ENCODE data around the gene ENO2.

ENO2 gene

DNA sequence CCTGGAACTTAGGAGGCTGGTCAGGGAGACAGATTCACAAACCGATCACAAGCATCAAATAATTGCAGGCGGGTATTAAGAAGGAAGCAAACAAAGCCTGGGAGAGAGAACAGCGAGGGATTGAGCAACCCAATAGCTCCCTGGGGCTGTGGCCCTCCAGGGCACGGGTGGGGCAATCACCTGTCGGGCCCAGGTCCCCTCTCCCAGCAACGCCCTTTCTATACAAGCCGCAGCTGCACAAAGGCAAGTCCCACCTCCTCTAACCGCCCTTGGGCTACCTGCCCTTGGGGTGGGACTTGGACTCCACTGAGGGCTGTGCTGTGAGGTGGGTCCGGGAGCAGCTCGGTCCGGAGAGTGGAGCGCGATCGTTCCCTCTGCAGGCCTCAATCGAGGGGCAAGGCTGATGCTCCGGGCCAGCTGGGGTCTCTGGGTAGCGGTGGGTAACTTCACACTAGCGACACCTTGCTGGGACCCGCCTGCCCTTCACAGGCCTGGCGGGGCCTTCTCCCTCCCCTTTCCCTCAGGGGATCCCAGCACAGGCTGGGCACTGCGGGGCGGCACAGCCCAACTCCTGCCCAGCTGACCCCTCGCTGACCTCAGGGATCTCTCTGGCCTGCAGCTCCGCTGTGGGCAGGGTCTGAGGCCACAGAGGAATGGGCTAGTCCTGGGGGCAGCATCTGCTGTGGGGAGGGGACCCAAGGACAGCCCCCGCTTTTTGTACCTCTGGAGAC is 48.1 kb downstream of the ENO2 start:
- DNase-seq: peak; percentile 64

DNA sequence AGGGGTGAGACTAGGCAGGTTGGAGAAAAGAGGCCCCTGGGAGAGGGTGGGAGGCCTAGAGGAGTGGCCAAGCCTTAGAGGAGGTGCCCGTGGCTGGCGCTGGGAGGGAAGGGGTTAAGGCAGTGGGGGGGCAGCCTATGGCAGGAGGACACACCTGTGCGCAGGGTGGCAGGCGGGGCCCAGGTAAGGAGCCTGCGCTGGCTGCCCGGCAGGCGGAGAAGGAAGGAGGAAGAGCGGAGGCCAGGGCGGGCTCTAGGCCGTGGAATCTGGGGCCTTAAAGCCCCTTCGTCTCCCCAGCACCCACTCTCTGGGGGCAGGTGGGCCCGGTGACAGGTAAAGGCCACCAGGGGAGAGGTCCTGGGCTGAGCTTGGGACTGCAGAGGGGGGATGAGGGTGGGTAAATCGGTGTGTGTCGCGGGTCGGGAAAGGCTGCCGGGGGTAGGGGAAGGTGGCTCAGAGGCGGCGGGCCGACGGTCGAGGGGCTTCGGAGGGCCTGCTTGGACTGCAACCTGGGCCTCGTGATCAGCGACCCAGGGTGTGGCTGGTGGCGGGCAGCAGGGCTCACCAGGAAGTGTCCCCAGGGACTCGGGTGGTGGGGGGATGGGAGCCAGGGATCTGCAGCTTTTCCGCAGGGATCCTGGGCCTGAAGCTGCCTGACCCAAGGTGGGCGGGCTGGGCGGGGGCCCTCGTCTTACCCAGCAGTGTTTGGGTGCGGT is 48.8 kb downstream of the ENO2 start:
- DNase-seq: peak; percentile 62

DNA sequence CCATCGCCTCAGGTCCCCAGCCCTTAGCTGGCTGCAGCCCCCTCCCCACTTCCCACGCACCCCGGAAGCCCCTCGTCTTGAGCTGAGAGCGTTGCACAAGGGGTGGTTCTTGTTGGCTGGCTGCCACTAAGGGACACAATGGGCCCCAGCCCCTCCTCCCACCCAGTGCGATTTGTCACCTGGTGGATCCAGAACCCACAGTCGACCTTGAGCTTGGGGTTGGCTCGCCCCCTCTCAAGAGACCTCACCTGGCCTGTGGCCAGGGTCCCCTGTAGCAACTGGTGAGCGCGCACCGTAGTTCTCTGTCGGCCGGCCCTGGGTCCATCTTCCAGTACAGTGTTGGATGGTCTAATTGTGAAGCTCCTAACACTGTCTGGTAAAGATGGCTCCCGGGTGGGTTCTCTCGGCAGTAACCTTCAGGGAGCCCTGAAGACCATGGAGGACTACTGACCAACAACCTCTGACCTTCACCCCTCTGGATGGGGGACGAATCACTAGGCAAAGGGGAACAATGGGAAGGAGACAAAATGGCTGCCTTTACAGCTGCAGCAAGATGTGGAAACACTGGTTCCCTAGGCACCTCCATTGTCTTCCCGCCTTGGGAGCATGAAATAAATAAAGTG is 49.5 kb downstream of the ENO2 start:
- peak; percentile 63 for DNase-seq

DNA sequence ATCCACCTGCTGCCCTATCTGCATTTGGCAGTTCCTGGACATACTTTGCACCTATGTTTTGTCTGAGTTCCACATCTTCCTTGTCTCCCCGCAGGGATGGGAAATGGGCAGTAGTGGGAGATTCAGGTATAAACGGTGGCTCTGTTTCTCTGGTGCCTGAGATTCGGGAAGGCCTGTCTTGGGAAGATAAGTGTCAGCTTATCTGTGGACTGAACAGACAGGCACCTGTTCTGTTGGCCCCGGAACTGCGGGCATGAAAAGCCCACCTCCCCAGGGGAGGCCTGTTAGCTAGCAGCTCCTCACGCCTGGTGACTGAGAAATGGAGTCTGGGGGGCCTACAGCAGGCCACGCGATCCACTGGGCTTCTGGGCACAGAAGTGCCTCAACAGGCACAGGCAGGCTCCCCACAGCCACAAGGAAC is 50.2 kb downstream of the ENO2 start:
- no peak for DNase-seq

DNA sequence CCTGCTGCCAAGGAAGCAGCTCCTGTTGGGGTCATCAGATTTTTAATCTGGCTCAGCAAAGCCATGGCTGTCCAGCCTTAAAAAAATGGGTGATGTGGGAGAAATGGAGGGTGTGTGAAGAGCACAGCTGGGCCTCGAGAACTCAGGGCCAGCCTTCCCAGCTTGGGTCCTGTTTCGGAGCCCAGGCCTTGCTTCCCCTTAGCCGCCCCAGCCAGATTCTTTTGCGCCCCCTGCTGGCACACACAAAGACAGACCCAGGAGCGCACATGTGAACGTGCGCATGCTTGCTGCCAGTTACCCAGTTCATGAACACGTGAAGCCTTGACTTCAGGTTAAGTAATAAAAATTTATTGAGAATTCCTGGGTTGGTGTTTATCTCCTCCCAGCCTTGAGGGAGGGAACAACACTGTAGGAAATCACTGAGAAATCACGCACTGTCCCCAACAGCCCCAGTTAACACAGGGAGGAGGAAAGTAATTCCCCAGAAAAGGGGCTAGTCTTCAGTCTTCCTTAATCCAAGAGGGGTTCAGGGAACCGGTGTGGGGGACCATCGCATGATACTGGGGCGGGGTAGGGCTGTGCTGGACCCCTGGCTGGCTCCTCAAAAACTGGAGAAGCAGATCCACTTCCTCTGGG is 50.8 kb downstream of the ENO2 start:
- DNase-seq: peak; percentile 95

DNA sequence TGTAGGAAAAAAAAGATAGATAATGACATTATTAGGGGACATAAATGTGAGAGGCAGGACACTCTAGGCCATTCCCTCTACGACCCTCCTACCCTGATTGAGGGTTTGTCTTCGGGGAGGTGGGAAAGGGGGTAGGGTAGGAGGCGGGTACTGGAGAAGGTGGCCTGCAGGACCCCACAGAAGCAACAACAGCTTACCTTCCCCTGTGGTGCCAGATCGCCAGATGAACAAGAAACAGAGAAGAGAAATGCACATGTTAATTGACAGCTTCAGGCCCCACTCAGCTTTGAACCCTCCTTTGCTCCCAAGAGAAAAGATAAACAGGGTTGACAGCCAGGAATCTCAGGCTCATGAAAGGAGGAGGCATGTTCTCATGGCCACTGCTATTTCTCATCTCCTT is 51.3 kb downstream of the ENO2 start:
- DNase-seq: peak; percentile 56

DNA sequence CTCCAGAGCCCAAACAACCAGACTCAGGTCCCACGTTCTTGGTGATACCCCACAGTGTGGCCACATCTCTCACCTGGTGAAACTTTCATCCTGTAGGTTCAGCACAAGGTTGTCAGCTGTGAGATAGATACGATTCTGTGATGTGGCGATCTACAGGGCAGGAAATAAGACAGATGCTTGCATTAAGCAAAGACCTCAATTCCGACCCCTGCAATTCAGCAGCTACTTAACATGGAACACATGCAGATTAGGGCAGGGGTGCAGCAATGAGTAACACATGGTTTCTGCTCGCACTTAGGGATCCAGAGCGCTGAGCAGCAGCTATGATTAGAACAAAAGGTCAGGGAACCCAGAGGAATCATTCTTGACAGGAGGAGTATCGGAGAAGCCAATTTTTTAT is 52.0 kb downstream of the ENO2 start:
- DNase-seq: peak; percentile 17

DNA sequence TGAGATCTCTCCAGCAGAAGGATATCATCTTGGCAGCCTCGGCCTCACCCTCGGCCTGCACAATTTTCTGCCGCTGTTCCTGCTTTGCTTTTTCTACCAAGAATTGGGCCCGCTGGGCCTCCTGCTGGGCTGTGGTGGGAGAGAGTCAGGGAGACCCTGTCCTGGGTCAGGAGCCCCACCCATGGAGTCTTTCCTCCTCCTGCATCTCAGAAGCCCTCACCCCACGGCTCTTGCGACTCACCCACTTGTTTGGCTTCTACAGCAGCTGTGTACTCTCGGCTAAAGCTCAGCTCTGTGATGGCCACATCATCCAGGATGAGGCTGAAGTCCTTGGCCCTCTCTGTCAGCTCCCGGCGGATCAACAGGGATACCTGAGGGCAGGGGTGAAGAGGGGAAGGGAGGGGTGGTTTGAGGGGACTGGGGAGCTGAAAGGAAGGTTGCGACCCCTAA is 53.3 kb downstream of the ENO2 start:
- no peak for DNase-seq

DNA sequence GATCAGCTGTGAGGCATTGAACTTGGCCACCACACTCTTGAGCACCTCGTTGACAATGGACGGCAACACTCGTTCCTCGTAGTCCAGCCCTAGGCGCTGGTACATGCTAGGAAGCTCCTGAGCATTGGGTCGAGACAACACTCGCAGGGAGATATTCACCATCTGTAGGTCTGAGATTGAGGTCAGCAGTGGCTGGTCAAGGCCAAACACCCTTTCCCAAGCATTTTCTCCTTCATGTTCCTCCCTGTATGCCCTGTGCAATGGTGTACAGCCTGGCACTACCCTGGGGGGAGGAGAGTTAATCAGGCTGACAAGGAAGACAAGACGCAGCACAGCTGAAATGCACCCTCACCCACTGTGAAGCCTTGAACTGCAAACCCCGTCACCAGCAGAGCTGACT is 54.0 kb downstream of the ENO2 start:
- no peak for DNase-seq

DNA sequence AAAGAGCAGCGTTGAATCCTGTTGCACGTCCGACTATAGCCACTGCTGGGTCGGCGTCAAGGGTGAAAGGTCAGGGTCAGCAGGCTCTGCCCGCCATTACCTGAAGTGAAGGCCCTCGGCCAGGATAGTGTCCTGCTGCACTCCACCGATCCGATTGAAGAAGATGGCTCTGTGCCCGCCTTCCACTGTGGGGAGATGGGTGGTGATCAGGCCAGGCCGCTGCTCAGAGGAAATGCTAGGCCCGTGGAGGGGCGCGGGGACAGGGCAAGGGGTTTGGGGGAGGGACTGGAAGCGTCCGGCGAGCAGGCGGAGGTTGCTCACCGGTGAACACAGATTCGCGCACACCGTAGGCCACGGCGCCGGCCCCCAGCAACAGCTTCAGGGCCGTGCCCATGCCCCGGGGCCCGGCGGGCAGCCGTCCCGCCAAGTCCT is 55.7 kb downstream of the ENO2 start:
- DNase-seq: no peak

Data from activated effector memory CD4-positive, alpha-beta T cell treated with anti-CD3 and anti-CD28 coated beads, Interleukin-2, amount 50 U/mL, for 16 hours (primary cell).